Hematopoietic multipotent progenitor cell (in vitro differentiated cells): Measurements from ENCODE around the gene MISP. TPM values are rescaled to one million over a fixed set of nuclear protein-coding genes. Genes with fewer than 3 reads are reported as not detected.

Experiments
- DNase-seq, 3 donors: peaks; one replicate each; pipeline ENCODE4 v3.0.0-alpha.2; 2011 to 2015; ENCODE audit warnings: low read depth in 2 of 3, low spot score in 2 of 3
- small RNA-seq: library from RNA; depleted of rRNA; stranded (forward); fragments of <200 nt; gene quantifications from one replicate; pipeline ENCODE3, GENCODE V24; 2012
- total RNA-seq: library from RNA; depleted of rRNA; stranded (reverse); fragments of >200 nt; gene quantifications from one replicate; pipeline ENCODE4 v1.2.3, GENCODE V29; 2012

The MISP gene
- total RNA-seq, 1 donor, result 0.27 TPM

DNA sequence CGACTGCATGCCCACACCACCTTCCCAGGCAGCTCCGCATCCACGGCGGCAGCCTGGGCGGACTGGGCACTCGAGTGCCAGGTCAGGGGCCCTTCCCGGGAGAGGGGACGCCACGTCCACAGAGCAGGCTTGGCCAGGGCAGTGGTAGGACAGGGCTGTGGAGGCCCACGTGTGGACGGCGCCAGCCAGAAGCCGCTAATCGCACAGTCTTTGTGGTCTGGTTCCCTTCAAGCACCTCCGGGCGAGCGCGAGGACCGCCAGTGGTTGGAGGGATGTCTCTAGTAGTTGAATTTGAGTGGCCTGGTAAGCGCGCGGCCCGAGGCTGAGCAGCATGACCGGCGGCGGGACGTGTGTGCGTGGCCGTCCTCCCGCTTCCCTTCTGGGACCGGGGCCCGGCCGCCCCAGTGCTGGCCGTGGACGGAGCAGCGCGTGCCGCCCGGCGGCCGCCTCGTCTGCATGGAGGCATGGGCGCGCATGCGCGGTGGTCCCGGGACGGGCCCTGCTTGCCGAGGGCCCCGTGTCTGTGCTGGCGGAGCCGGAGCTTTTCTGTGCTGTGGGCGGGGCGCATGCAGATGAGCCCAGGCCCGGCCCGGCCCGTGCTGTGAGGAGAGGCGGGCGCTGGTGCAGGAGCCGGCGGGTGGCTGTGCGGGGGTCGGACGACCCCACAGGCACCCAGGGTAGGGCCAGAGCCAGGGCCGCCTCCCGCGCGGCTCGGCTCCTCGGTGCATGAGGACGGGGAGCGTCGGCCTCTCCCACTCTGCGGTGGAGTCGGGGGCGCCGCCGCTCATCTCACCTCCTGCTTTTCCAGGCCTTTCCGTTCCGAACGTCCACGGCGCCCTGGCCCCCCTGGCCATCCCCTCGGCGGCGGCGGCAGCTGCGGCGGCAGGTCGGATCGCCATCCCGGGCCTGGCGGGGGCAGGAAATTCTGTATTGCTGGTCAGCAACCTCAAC lies 55.0 kb downstream of the MISP start:
- no peak for DNase-seq

DNA sequence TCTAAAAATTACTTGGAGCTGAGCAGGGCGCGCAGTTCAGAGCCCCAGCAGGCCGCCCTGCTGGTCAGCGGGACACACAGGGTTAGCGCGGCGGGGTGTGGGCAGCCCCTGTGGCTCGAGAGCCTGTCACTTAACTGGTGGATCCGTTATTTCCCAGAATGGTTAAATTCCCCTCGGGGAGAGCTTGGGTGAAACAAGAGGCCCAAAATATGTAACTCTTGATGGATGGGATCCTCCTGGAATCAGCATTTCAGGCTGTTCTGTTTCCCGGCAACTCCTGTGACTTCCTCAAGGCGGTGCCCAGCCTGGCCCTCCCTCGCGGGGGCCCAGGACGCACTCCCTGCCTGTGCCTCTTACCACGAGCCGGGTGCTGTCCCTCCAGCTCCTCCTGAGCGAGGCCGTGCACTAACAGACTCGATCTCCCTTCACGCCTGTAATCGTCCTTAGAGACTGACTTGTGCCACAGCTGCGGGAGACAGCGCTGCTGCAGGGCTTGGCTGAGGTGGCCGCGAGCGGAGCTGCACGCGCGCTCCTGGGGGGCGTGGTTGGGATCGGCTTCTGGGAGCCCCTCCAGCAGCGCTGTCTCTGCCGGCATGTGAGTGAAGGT lies 56.0 kb downstream of the MISP start:
- DNase-seq, result no peak

DNA sequence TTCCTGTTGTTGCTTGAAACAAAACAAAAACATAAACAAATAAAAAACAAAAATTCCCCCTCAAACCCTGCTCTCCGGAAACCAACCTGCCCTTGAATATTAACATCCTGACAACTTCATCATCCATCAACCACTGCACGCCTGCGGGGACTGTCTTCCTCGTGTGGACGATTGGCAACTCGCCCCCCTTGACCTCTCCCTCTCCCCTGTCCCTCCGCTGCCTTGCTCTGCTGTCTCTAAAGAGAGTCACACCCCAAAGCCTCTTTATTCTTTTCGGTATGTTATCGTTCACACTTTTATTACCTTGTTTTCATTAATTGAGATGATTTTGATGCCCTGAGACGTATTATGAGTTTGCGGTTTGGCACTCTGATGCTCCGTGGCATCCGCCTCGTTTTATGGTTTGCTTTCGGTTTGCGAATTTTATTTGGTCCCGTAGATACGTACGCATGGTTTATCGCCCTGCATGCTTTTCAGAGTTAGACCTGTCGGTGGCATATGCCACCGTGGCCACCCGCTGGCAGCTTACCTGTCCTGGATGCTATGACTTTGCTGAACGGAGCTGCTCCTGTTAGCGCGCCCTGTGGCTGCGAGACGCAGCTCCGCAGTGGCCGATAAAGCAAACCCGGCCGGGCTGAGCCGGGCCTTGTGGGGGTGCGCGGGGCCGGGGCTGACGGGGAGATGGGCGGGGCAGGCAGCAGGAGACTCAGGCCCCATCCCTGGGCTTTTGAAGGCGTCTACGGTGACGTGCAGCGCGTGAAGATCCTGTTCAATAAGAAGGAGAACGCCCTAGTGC lies 56.9 kb downstream of the MISP start:
- no peak for DNase-seq

DNA sequence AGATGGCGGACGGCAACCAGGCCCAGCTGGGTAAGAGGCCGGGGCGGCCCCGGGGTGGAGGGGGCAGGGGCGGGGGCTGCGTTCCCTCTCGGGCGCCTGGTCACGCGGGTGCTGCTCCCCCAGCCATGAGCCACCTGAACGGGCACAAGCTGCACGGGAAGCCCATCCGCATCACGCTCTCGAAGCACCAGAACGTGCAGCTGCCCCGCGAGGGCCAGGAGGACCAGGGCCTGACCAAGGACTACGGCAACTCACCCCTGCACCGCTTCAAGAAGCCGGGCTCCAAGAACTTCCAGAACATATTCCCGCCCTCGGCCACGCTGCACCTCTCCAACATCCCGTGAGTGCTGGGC lies 57.5 kb downstream of the MISP start:
- DNase-seq, result no peak

DNA sequence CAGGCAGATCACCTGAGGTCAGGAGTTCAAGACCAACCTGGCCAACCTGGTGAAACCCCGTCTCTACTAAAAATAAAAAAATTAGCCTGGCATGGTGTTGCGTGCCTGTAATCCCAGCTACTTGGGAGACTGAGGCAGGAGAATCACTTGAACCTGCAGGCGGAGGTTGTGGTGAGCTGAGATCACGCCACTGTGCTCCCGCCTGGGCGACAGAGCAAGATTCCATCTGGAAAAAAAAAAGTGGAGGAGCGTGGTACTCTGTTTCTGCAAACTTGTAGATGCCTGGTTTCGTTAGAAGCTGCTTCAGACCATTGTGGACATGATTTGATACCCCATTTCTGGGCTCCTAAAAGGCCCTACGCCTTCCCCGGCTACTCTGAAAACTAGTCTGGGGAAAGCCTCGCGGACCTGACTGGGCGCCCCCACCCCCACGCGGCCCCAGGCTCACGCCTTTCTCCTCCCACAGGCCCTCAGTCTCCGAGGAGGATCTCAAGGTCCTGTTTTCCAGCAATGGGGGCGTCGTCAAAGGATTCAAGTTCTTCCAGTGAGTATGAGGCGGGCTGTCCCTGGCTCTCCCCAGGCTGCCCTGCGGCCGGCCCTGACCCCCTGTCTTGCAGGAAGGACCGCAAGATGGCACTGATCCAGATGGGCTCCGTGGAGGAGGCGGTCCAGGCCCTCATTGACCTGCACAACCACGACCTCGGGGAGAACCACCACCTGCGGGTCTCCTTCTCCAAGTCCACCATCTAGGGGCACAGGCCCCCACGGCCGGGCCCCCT lies 59.4 kb downstream of the MISP start:
- no peak for DNase-seq

DNA sequence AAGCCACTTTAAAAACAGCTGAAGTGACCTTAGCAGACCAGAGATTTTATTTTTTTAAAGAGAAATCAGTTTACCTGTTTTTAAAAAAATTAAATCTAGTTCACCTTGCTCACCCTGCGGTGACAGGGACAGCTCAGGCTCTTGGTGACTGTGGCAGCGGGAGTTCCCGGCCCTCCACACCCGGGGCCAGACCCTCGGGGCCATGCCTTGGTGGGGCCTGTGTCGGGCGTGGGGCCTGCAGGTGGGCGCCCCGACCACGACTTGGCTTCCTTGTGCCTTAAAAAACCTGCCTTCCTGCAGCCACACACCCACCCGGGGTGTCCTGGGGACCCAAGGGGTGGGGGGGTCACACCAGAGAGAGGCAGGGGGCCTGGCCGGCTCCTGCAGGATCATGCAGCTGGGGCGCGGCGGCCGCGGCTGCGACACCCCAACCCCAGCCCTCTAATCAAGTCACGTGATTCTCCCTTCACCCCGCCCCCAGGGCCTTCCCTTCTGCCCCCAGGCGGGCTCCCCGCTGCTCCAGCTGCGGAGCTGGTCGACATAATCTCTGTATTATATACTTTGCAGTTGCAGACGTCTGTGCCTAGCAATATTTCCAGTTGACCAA lies 60.1 kb downstream of the MISP start:
- no peak for DNase-seq

DNA sequence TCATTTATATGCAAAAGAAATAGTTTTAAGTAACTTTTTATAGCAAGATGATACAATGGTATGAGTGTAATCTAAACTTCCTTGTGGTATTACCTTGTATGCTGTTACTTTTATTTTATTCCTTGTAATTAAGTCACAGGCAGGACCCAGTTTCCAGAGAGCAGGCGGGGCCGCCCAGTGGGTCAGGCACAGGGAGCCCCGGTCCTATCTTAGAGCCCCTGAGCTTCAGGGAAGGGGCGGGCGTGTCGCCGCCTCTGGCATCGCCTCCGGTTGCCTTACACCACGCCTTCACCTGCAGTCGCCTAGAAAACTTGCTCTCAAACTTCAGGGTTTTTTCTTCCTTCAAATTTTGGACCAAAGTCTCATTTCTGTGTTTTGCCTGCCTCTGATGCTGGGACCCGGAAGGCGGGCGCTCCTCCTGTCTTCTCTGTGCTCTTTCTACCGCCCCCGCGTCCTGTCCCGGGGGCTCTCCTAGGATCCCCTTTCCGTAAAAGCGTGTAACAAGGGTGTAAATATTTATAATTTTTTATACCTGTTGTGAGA lies 60.7 kb downstream of the MISP start:
- DNase-seq, result no peak

DNA sequence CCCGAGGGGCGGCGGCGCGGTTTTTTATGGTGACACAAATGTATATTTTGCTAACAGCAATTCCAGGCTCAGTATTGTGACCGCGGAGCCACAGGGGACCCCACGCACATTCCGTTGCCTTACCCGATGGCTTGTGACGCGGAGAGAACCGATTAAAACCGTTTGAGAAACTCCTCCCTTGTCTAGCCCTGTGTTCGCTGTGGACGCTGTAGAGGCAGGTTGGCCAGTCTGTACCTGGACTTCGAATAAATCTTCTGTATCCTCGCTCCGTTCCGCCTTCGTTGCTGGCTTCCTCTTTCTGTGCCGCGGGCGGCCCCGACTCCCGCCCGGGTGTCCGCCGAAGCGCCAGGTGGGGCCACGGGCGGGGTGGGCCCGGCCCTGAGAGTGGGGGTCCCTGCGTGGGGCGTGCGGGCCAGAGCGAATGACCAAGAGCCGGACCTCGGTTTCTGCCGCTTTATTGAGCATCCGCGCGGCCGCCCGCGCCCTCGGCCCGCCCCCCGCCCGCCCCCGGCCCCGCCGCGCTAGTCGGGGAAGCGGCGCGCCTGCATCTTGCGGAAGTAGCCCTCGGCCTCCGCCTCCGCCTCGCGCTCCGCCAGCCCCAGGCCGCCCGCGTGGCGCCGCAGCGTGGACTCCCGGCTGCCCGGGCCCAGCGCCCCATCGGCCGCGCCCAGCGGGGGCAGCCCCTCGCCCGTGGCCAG lies 61.3 kb downstream of the MISP start:
- no peak for DNase-seq

DNA sequence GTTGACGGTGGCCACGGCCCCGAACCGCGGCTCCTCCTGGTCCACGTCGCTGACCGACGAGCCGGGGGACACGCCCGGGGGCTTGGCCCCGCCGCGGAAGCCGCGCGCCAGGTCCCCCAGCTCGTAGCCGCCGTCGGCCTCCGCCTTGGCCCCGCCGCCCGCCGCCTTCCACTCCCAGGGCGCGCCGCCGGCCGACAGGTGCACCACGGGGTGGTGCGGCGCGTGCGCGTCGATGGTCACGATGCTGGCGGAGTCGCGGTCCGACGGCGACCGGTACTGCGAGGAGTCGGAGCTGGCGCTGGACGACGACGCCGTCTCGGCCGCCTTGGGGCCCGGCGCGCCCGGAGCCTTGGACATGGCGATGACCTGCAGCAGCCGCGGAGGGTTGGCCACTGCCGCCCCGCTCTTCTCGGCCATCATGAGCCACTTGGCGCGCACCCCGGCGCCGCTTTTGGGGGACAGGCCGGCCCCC lies 61.9 kb downstream of the MISP start:
- DNase-seq, result no peak

DNA sequence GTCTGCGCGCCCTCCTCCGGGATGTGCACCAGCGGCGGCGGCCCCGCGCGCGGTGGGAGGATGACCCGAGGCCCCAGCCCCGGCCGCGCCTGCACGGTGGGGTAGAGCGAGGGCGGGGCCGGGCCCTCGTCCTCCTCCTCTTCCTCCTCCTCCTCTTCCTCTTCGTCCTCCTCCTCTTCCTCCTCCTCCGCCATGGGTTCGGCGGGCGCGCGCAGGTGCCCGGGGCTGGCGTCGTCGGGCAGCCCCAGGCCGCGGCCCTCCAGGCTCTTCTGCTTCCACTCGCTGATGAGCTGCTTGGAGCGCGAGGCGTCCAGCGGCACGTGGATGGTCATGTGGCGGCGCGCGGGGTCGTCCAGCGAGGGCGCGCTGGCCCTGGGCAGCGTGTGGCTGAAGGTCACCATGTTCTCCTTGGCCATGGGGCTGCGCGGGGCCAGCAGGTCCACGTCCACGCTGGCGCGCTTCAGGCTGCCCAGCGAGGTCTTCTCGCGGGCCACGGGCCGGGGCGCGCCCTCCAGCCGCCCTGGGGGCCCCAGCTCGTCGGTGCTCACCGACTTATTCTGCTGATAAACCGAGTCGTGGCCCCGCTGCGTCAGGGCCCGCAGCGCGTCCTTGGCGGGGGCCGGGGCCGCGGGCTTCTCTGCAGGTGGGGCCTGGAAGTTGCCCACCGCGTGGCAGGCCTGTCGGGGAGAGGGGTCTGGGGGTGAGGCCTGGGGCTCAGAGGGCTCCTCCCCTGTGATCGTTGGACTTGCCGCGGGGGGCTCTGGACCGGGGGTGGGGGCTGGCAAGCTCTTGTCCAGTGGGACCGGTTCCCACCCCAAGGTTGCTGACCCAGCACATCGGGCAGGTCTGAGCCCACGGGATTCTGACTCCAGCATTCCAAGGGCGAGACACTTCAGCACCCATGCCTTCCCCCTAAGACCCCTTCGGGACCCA lies 62.6 kb downstream of the MISP start:
- DNase-seq, result no peak

Small RNAs within 50 kb of the gene (small RNA-seq; reads per million reads assigned to genes)
- not detected for gene MIR3187

Other genes starting within 250 kb of the MISP start
- 59.0 TPM for gene TPGS1, start 243.6 kb upstream of the MISP start, total RNA-seq
- 49.3 TPM for gene CDC34, start 219.4 kb upstream of the MISP start, total RNA-seq
- 0.27 TPM for gene GZMM, start 207.1 kb upstream of the MISP start, total RNA-seq
- 254 TPM for gene BSG, start 178.5 kb upstream of the MISP start, total RNA-seq
- under 0.01 TPM for gene HCN2, start 161.2 kb upstream of the MISP start, total RNA-seq
- gene POLRMT, start 117.6 kb upstream of the MISP start, total RNA-seq, result 50.9 TPM
- under 0.01 TPM for gene FGF22, start 111.2 kb upstream of the MISP start, total RNA-seq
- 50.1 TPM for gene RNF126, start 87.9 kb upstream of the MISP start, total RNA-seq
- 7.5 TPM for gene FSTL3, start 74.7 kb upstream of the MISP start, total RNA-seq
- gene PRSS57, start 55.7 kb upstream of the MISP start, total RNA-seq, result 829 TPM
- gene PALM, start 42.2 kb upstream of the MISP start, total RNA-seq, result 15.6 TPM
- gene PTBP1, start 46.3 kb downstream of the MISP start, total RNA-seq, result 348 TPM
- gene PLPPR3, start 70.8 kb downstream of the MISP start, total RNA-seq, result 5.9 TPM
- gene AZU1, start 76.7 kb downstream of the MISP start, total RNA-seq, result 5.4 TPM
- gene PRTN3, start 89.9 kb downstream of the MISP start, total RNA-seq, result 34.7 TPM
- 11.0 TPM for gene ELANE, start 101.2 kb downstream of the MISP start, total RNA-seq
- gene CFD, start 108.6 kb downstream of the MISP start, total RNA-seq, result 9.4 TPM
- 78.4 TPM for gene MED16, start 142.1 kb downstream of the MISP start, total RNA-seq
- not detected for gene RNU6-9, start 142.4 kb downstream of the MISP start, total RNA-seq
- gene R3HDM4, start 162.1 kb downstream of the MISP start, total RNA-seq, result 122 TPM
- gene KISS1R, start 166.2 kb downstream of the MISP start, total RNA-seq, result 1.3 TPM
- 37.2 TPM for gene ARID3A, start 174.9 kb downstream of the MISP start, total RNA-seq
- gene WDR18, start 233.2 kb downstream of the MISP start, total RNA-seq, result 100 TPM
- 0.81 TPM for gene GRIN3B, start 249.3 kb downstream of the MISP start, total RNA-seq